Common myeloid progenitor, CD34-positive (primary cell): ENCODE measurements around the gene TECPR2.

ENCODE experiments used
- CTCF ChIA-PET: fragments of 350-600 bp; sonication (Branson Sonifier 250); formaldehyde crosslinking; loops from one replicate; lab custom pipeline; 2021; ENCODE audit warnings: antibody characterized with exemption; lab: Charles Lee
- POLR2A ChIA-PET: fragments of 350-600 bp; sonication (Branson Sonifier 250); formaldehyde crosslinking; loops from one replicate; lab custom pipeline; 2021; ENCODE audit warnings: antibody characterized with exemption; lab: Charles Lee
- DNase-seq, 3 donors: peaks; one replicate each; pipeline versions ENCODE4 v3.0.0 to v3.0.0-alpha.2; 2013
- H3K27ac ChIP-seq, 2 experiments: 1 replicate in 1 of 2; 2 replicates in 1 of 2; pipeline ENCODE4 v1.7.0; 2013; ENCODE audit warnings: inconsistent platforms in 2 of 2, low read length in 2 of 2, mild to moderate bottlenecking in 2 of 2, low read depth in 1 of 2, moderate library complexity in 1 of 2; ENCODE audit not compliant: severe bottlenecking in 2 of 2, insufficient read depth in 1 of 2, poor library complexity in 1 of 2
- H3K27me3 ChIP-seq, 5 experiments: replicated peaks in 2 of 5; 1 replicate in 3 of 5; 2 replicates in 2 of 5; pipeline versions ENCODE4 v1.6.1 to v1.7.0; 2013; ENCODE audit warnings: low read length in 4 of 5, mild to moderate bottlenecking in 2 of 5, moderate library complexity in 2 of 5, inconsistent platforms in 1 of 5; ENCODE audit not compliant: insufficient read depth in 5 of 5, control insufficient read depth in 4 of 5
- H3K36me3 ChIP-seq, 4 experiments: 1 replicate in 2 of 4; 2 replicates in 2 of 4; pipeline versions ENCODE4 v1.6.1 to v1.7.0; 2013; ENCODE audit warnings: low read length in 3 of 4, control low read depth in 1 of 4, mild to moderate bottlenecking in 1 of 4; ENCODE audit not compliant: control insufficient read depth in 4 of 4, insufficient read depth in 4 of 4
- H3K4me1 ChIP-seq, 4 experiments: 1 replicate in 3 of 4; 2 replicates in 1 of 4; pipeline versions ENCODE4 v1.6.1 to v1.7.1; 2013; ENCODE audit warnings: low read length in 3 of 4, mild to moderate bottlenecking in 3 of 4, control low read depth in 1 of 4, inconsistent platforms in 1 of 4, moderate library complexity in 1 of 4; ENCODE audit not compliant: control insufficient read depth in 4 of 4, insufficient read depth in 4 of 4; ENCODE audit errors: control extremely low read depth in 1 of 4
- H3K4me3 ChIP-seq, 7 experiments: 1 replicate in 4 of 7; 2 replicates in 3 of 7; pipeline versions ENCODE4 v1.5.1 to v1.7.0; 2013; ENCODE audit warnings: mild to moderate bottlenecking in 7 of 7, low read length in 6 of 7, moderate library complexity in 6 of 7, inconsistent platforms in 2 of 7, low read depth in 2 of 7, control low read depth in 1 of 7; ENCODE audit not compliant: insufficient read depth in 4 of 7, control insufficient read depth in 1 of 7; ENCODE audit errors: extremely low read depth in 1 of 7
- H3K9me3 ChIP-seq, 5 experiments: 1 replicate in 4 of 5; 2 replicates in 1 of 5; pipeline versions ENCODE4 v1.6.1 to v1.7.1; 2013; ENCODE audit warnings: low read length in 4 of 5, mild to moderate bottlenecking in 2 of 5, inconsistent platforms in 1 of 5, low read depth in 1 of 5, moderate library complexity in 1 of 5; ENCODE audit not compliant: control insufficient read depth in 4 of 5, insufficient read depth in 2 of 5; ENCODE audit errors: control extremely low read depth in 1 of 5
- WGBS: methylation state at CpG from one replicate; pipeline ENCODE4 v1.1.5; 2013; ENCODE audit not compliant: insufficient coverage; 5-methylcytosine and 5-hydroxymethylcytosine counted together

Gene TECPR2

GRCh38 chr14:102363182-102363943, 622 bp downstream of the TECPR2 start:
- ChIA-PET CTCF (interaction anchor here (1.9 kb wide), 1 partner anchor 75 kb away, joined by 5 read pairs; no protein-coding TSS in a partner anchor), POLR2A (no interaction called here)
- Histone ChIP-seq H3K9me3 (no peaks in the 10 kb centered on the region), H3K27ac (peak overlapping the region; percentile 31 to 96), H3K27me3 (no peaks in the 10 kb centered on the region), H3K4me3 (peak overlapping the region; percentile 71 to 98 (median 92)), H3K4me1 (peaks cover 11 to 21% (median 19%) of the 10 kb centered on the region in 4 experiments), H3K36me3 (peaks cover 0 to 8% (median 5%) of the 10 kb centered on the region in 4 experiments)
- DNase-seq = peak; percentile 16 to 54 (median 38)
- 4% methylated on average over 43 of the region's 53 CpGs for WGBS

DNA sequence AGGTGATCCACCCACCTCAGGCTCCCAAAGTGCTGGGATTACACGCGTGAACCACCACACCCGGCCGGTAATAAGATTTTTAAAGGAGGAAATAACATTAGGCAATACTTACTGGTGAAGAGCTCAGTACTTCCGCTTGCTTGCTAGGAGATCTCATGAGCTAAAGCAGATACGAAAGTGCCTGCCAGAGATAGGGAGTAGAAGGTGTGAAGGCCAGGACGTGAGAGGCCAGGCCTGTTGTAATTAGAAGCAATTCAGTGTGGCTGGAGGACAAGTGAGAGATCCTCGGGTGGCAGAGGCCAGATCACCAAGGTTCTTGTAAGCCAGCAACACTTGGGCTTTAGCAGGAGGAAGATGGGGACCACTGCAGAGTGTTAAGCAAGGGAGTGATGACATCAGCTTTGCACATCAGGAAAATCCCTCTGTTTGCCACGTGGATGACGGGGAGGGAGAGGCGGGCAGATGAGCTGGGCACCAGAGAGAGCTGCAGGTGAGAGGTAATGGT, 7.6 kb downstream of the TECPR2 start:
- Histone ChIP-seq H3K4me3 (no peak overlapping the region), H3K27me3 (no peaks in the 10 kb centered on the region), H3K36me3 (peaks cover 0 to 3% (median 0%) of the 10 kb centered on the region in 4 experiments), H3K9me3 (no peaks in the 10 kb centered on the region), H3K4me1 (no peaks in the 10 kb centered on the region), H3K27ac (no peak overlapping the region)
- ChIA-PET CTCF (interaction anchor here (0.6 kb wide), 1 partner anchor 20 kb away, joined by 3 read pairs; no protein-coding TSS in a partner anchor), POLR2A (interaction anchor here (0.6 kb wide), 2 partner anchors 35 to 884 kb away, joined by 4 to 5 read pairs; no protein-coding TSS in a partner anchor)
- WGBS = 96% methylated on average over 11 of the region's 11 CpGs
- peak in 2 of 3 donors; percentile 17 to 30 for DNase-seq

- H3K4me3 ChIP-seq = peak overlapping the region in 1 of 7 experiments; percentile 56
- peaks cover 0 to 3% (median 0%) of the 10 kb centered on the region in 4 experiments for H3K36me3 ChIP-seq
- no peaks in the 10 kb centered on the region for H3K9me3 ChIP-seq
- WGBS = 95% methylated on average over 4 of the region's 4 CpGs
- no peaks in the 10 kb centered on the region for H3K4me1 ChIP-seq
- ChIA-PET POLR2A (interaction anchor here (0.6 kb wide), 1 partner anchor 574 kb away, joined by 5 read pairs; no protein-coding TSS in a partner anchor), CTCF (no interaction called here)
- no peak for DNase-seq
- no peak overlapping the region for H3K27ac ChIP-seq
- no peaks in the 10 kb centered on the region for H3K27me3 ChIP-seq
These were observed 8.6 kb downstream of the TECPR2 start for GRCh38 chr14:102371361-102371760.

GRCh38 chr14:102373110-102373509, 10.4 kb downstream of the TECPR2 start:
- WGBS = no CpG with 5 or more reads among the region's 3 CpGs
- no peaks in the 10 kb centered on the region for H3K4me1 ChIP-seq
- H3K36me3 ChIP-seq = peaks cover 0 to 16% (median 6%) of the 10 kb centered on the region in 4 experiments
- H3K4me3 ChIP-seq = no peak overlapping the region
- ChIA-PET CTCF (no interaction called here), POLR2A (no interaction called here)
- H3K27ac ChIP-seq = no peak overlapping the region
- no peaks in the 10 kb centered on the region for H3K9me3 ChIP-seq
- H3K27me3 ChIP-seq = no peaks in the 10 kb centered on the region
- DNase-seq = no peak

DNA sequence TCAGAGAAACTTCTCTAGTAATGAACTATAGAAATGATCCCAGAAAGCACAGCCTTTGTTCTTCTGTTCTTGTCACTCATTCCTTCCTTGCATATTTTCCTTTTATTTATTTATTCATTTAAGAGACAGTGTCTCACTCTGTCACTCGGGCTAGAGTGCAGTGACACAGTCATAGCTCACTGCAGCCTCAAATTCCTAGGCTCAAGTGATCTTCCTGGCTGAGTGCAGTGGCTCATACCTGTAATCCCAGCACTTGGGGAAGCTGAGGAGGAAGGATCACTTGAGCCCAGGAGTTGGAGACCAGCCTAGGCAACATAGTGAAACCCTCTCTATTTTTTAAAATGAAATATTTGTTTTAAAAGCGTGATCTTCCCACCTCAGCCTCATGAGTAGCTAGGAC, 11.5 kb downstream of the TECPR2 start:
- ChIA-PET POLR2A (no interaction called here), CTCF (no interaction called here)

DNA sequence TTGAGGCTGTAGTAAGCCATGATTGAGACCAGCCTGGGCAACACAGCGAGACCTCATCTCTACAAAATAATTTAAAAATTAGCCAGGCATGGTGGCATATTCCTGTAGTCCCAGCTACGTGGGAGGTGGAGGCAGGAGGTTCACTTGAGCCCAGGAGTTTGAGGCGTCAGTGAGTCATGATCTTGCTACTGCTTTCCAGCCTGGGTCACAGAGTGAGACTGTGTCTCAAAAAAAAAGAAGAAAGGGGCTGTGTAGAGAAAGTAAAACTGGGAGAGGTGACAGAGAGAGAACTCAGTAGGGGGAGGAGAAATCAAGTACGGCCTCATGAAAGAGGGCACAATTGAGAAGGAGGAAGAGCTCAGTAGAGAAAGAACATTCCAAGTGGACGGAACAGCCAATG, 12.4 kb downstream of the TECPR2 start:
- no peaks in the 10 kb centered on the region for H3K4me1 ChIP-seq

More for the DNA sequence above, 11.5 kb downstream of the TECPR2 start:
- Histone ChIP-seq H3K4me3 (no peak overlapping the region), H3K27me3 (no peaks in the 10 kb centered on the region), H3K27ac (no peak overlapping the region), H3K4me1 (no peaks in the 10 kb centered on the region), H3K9me3 (no peaks in the 10 kb centered on the region), H3K36me3 (peaks cover 2 to 16% (median 6%) of the 10 kb centered on the region in 4 experiments)
- 80% methylated on average over 1 of the region's 2 CpGs for WGBS
- no peak for DNase-seq

DNA sequence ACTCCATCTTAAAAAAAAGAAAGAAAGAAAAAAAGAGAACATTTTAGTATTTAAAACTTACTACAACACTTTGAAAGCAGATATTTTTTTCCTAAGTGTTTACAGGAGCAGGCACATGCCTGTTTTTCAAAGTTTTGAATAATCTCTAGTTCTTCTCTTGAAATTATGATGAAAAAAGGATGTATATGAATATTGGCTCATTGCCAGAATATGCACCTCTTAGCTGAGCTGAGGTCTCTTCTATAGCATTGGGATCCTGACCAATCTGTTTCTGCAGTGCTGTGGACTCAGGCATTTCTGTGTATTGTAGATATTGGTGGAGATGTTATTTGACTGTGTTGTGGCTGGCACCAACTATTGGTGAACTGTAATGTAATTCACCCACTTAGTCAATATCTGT, 15.0 kb downstream of the TECPR2 start:
- no peak for DNase-seq
- Histone ChIP-seq H3K9me3 (no peaks in the 10 kb centered on the region), H3K4me3 (no peak overlapping the region), H3K27ac (no peak overlapping the region), H3K36me3 (peaks cover 2 to 13% (median 7%) of the 10 kb centered on the region in 4 experiments), H3K27me3 (no peaks in the 10 kb centered on the region), H3K4me1 (no peaks in the 10 kb centered on the region)
- CTCF ChIA-PET = interaction anchor here (0.6 kb wide), 2 partner anchors 15 to 110 kb away, joined by 3 to 4 read pairs; no protein-coding TSS in a partner anchor
- POLR2A ChIA-PET = no interaction called here

More for the DNA sequence above, 12.4 kb downstream of the TECPR2 start:
- ChIA-PET POLR2A (interaction anchor here (0.6 kb wide), 1 partner anchor 79 kb away, joined by 3 read pairs; no protein-coding TSS in a partner anchor), CTCF (interaction anchor here (1.0 kb wide), 1 partner anchor 14 kb away, joined by 5 read pairs; no protein-coding TSS in a partner anchor)
- no peaks in the 10 kb centered on the region for H3K9me3 ChIP-seq
- no peak overlapping the region for H3K27ac ChIP-seq
- 100% methylated on average over 4 of the region's 5 CpGs for WGBS
- no peak for DNase-seq
- no peak overlapping the region for H3K4me3 ChIP-seq
- H3K27me3 ChIP-seq = no peaks in the 10 kb centered on the region
- H3K36me3 ChIP-seq = peaks cover 2 to 16% (median 7%) of the 10 kb centered on the region in 4 experiments
